Measurements from ENCODE around the gene SNX4.
"Not testable (repeated sequence)": the region's sequence is repeated elsewhere in the genome, so short reads cannot be mapped to it uniquely, and the experiment has no call there.

Gene SNX4

DNA sequence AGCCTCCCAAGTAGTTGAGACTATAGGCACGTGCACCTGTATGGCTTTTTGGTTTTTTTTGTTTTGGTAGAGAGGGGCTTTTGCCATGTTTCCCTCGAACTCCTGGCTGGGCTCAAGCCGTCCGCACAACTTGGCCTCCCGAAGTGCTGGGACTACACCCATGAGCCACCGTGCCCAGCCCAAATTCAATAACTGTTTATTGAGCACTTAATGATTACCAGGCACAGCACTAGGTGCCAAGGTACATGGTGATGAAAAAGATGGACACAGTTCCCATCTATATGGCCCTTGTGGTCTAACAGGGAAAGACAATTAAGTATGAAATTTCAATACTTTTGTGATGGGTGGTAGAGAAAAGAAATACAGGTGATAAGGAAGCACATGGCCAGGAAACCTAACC, 109.1 kb downstream of the SNX4 start:
- H3K27me3 ChIP-seq (ENCODE audit: control insufficient read depth in 1 of 2, insufficient read depth in 1 of 2, low read length in 2 of 2): peaks cover 8 to 17% of the 10 kb centered on the region in 2 experiments

DNA sequence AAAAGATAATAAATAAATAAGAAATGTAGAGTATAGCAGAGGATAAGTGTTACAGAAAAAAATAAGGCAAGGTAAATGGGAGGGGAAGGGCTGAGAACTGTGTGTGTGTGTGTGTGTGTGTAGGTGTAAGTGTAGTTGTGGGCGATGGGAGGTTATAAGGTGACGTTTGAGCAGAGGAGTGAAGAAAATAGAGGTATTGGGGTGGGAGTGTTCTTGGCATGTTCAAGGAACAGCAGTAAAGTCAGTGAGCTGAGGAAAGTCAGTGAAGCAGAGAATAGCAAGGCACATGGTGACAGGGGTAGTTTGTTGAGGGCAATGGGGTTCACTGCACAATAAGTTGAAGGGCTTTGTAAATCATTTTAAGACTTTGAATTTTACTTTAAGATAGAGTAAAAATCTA, 113.9 kb downstream of the SNX4 start:
- 97% methylated on average over 2 of the region's 2 CpGs for WGBS

More for the DNA sequence above, 109.1 kb downstream of the SNX4 start:
- H2AK5ac ChIP-seq (ENCODE audit: low read length, severe bottlenecking): no peak overlapping the region
- H3K14ac ChIP-seq (ENCODE audit: low read length in 2 of 2): no peak overlapping the region
- no peak overlapping the region for H2BK5ac ChIP-seq (ENCODE audit: low read depth, low read length, poor library complexity, severe bottlenecking)
- no peaks in the 10 kb centered on the region for H3K4me1 ChIP-seq (ENCODE audit: control insufficient read depth, insufficient read depth, low read depth, low read length)
- no peak overlapping the region for H3K4me3 ChIP-seq (ENCODE audit: insufficient read depth in 1 of 2, low read depth in 1 of 2, low read length in 2 of 2)
- no peaks in the 10 kb centered on the region for H3K36me3 ChIP-seq (ENCODE audit: control insufficient read depth in 1 of 2, insufficient read depth in 2 of 2, low read depth in 1 of 2, low read length in 2 of 2)
- H4K8ac ChIP-seq (ENCODE audit: low read length): no peak overlapping the region
- H3K4me2 ChIP-seq (ENCODE audit: low read length, poor library complexity, severe bottlenecking): no peak overlapping the region
- no peak overlapping the region for H2BK12ac ChIP-seq (ENCODE audit: low read length in 2 of 2)
- no peak for DNase-seq
- no peak overlapping the region for H3K18ac ChIP-seq (ENCODE audit: low read depth in 1 of 2, low read length in 2 of 2)
- no peak overlapping the region for H2AFZ ChIP-seq (ENCODE audit: low read depth, low read length)
- no peak overlapping the region for H2BK120ac ChIP-seq (ENCODE audit: low read depth, low read length)
- H4K91ac ChIP-seq (ENCODE audit: low read length): no peak overlapping the region
- no peak overlapping the region for H3K23ac ChIP-seq (ENCODE audit: low read length in 2 of 2)
- no peak overlapping the region for H3K27ac ChIP-seq (ENCODE audit: low read length, poor library complexity, severe bottlenecking)
- H3K79me1 ChIP-seq (replicated peaks; ENCODE audit: low read length, poor library complexity, severe bottlenecking): no peaks in the 10 kb centered on the region
- WGBS: 91% methylated on average over 6 of the region's 6 CpGs
- no peaks in the 10 kb centered on the region for H3K9me3 ChIP-seq (ENCODE audit: control insufficient read depth, low read length)
- H3K9ac ChIP-seq (ENCODE audit: low read length): no peak overlapping the region
- H3K4ac ChIP-seq (ENCODE audit: low read depth in 1 of 2, low read length in 2 of 2): no peak overlapping the region
- H2BK15ac ChIP-seq (ENCODE audit: low read depth, poor library complexity, severe bottlenecking): no peak overlapping the region

DNA sequence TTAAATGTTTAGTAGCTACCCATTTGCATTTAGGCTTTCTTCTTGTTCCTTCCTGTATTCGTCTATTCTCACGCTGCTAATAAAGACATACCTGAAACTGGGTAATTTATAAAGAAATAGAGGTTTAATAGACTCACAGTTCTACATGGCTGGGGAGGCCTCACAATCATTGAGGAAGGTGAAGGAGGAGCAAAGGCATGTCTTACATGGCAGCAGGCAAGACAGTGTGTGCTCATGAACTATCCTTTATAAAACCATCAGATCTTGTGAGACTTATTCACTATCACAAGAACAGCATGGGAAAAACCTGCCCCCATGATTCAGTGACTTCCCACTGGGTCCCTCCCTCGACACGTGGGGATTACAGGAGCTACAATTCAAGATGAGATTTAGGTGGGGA, 114.5 kb downstream of the SNX4 start:
- H3K23ac ChIP-seq (ENCODE audit: low read length in 2 of 2); H4K8ac ChIP-seq (ENCODE audit: low read length); H3K9ac ChIP-seq (ENCODE audit: low read length); H3K4me3 ChIP-seq (ENCODE audit: insufficient read depth in 1 of 2, low read depth in 1 of 2, low read length in 2 of 2); H2AK5ac ChIP-seq (ENCODE audit: low read length, severe bottlenecking); H3K18ac ChIP-seq (ENCODE audit: low read depth in 1 of 2, low read length in 2 of 2); H3K4ac ChIP-seq (ENCODE audit: low read depth in 1 of 2, low read length in 2 of 2); H2BK12ac ChIP-seq (ENCODE audit: low read length in 2 of 2); H2BK120ac ChIP-seq (ENCODE audit: low read depth, low read length); H3K36me3 ChIP-seq (ENCODE audit: control insufficient read depth in 1 of 2, insufficient read depth in 2 of 2, low read depth in 1 of 2, low read length in 2 of 2); H3K9me3 ChIP-seq (ENCODE audit: control insufficient read depth, low read length); DNase-seq; H2BK15ac ChIP-seq (ENCODE audit: low read depth, poor library complexity, severe bottlenecking); H3K27ac ChIP-seq (ENCODE audit: low read length, poor library complexity, severe bottlenecking); H2AFZ ChIP-seq (ENCODE audit: low read depth, low read length); H3K14ac ChIP-seq (ENCODE audit: low read length in 2 of 2); H3K79me1 ChIP-seq (replicated peaks; ENCODE audit: low read length, poor library complexity, severe bottlenecking); H3K4me1 ChIP-seq (ENCODE audit: control insufficient read depth, insufficient read depth, low read depth, low read length); H4K91ac ChIP-seq (ENCODE audit: low read length); H2BK5ac ChIP-seq (ENCODE audit: low read depth, low read length, poor library complexity, severe bottlenecking); H3K4me2 ChIP-seq (ENCODE audit: low read length, poor library complexity, severe bottlenecking): not testable (repeated sequence)
- H3K27me3 ChIP-seq (ENCODE audit: control insufficient read depth in 1 of 2, insufficient read depth in 1 of 2, low read length in 2 of 2): peaks cover 4 to 12% of the 10 kb centered on the region in 2 experiments
- 100% methylated on average over 2 of the region's 4 CpGs for WGBS

More for the DNA sequence above, 113.9 kb downstream of the SNX4 start:
- no peak overlapping the region for H3K18ac ChIP-seq (ENCODE audit: low read depth in 1 of 2, low read length in 2 of 2)
- peaks cover 2% of the 10 kb centered on the region for H3K4me1 ChIP-seq (ENCODE audit: control insufficient read depth, insufficient read depth, low read depth, low read length)
- peaks cover 4 to 12% of the 10 kb centered on the region in 2 experiments for H3K27me3 ChIP-seq (ENCODE audit: control insufficient read depth in 1 of 2, insufficient read depth in 1 of 2, low read length in 2 of 2)
- H3K79me1 ChIP-seq (replicated peaks; ENCODE audit: low read length, poor library complexity, severe bottlenecking): no peaks in the 10 kb centered on the region
- H3K4ac ChIP-seq (ENCODE audit: low read depth in 1 of 2, low read length in 2 of 2): no peak overlapping the region
- no peak for DNase-seq
- H3K36me3 ChIP-seq (ENCODE audit: control insufficient read depth in 1 of 2, insufficient read depth in 2 of 2, low read depth in 1 of 2, low read length in 2 of 2): no peaks in the 10 kb centered on the region
- no peak overlapping the region for H2AFZ ChIP-seq (ENCODE audit: low read depth, low read length)
- no peak overlapping the region for H3K14ac ChIP-seq (ENCODE audit: low read length in 2 of 2)
- no peak overlapping the region for H3K27ac ChIP-seq (ENCODE audit: low read length, poor library complexity, severe bottlenecking)
- no peaks in the 10 kb centered on the region for H3K9me3 ChIP-seq (ENCODE audit: control insufficient read depth, low read length)
- H2BK5ac ChIP-seq (ENCODE audit: low read depth, low read length, poor library complexity, severe bottlenecking): no peak overlapping the region
- no peak overlapping the region for H2BK120ac ChIP-seq (ENCODE audit: low read depth, low read length)
- no peak overlapping the region for H2AK5ac ChIP-seq (ENCODE audit: low read length, severe bottlenecking)
- no peak overlapping the region for H3K9ac ChIP-seq (ENCODE audit: low read length)
- no peak overlapping the region for H2BK12ac ChIP-seq (ENCODE audit: low read length in 2 of 2)
- no peak overlapping the region for H3K4me2 ChIP-seq (ENCODE audit: low read length, poor library complexity, severe bottlenecking)
- H2BK15ac ChIP-seq (ENCODE audit: low read depth, poor library complexity, severe bottlenecking): no peak overlapping the region
- H3K4me3 ChIP-seq (ENCODE audit: insufficient read depth in 1 of 2, low read depth in 1 of 2, low read length in 2 of 2): no peak overlapping the region
- H4K8ac ChIP-seq (ENCODE audit: low read length): no peak overlapping the region
- no peak overlapping the region for H4K91ac ChIP-seq (ENCODE audit: low read length)
- no peak overlapping the region for H3K23ac ChIP-seq (ENCODE audit: low read length in 2 of 2)

DNA sequence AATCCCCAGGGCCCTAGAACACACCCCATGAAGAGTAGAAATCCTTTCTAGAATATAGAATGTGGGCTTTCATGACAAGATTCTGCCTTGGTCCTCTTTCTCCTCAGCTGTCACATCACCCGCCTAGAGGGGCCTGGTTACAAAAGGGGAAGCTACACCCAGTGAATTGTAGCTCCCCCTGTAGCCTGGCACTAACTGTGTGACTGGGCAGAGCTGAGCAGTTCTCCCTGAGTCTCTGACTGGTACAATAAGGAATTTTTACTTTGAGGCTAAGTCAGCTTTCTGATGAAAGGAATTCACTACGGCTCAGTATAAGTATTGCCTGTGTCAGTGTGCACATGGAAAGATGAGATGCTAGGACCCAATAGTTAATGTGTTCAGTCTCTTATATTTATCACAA, 116.2 kb downstream of the SNX4 start:
- Histone ChIP-seq H2BK15ac (ENCODE audit: low read depth, poor library complexity, severe bottlenecking) (no peak overlapping the region), H3K23ac (ENCODE audit: low read length in 2 of 2) (no peak overlapping the region), H4K8ac (ENCODE audit: low read length) (no peak overlapping the region), H3K9ac (ENCODE audit: low read length) (no peak overlapping the region), H3K9me3 (ENCODE audit: control insufficient read depth, low read length) (no peaks in the 10 kb centered on the region), H4K91ac (ENCODE audit: low read length) (no peak overlapping the region), H3K18ac (ENCODE audit: low read depth in 1 of 2, low read length in 2 of 2) (no peak overlapping the region), H3K14ac (ENCODE audit: low read length in 2 of 2) (no peak overlapping the region), H3K4ac (ENCODE audit: low read depth in 1 of 2, low read length in 2 of 2) (no peak overlapping the region), H3K79me1 (replicated peaks; ENCODE audit: low read length, poor library complexity, severe bottlenecking) (no peaks in the 10 kb centered on the region), H2AK5ac (ENCODE audit: low read length, severe bottlenecking) (no peak overlapping the region), H3K36me3 (ENCODE audit: control insufficient read depth in 1 of 2, insufficient read depth in 2 of 2, low read depth in 1 of 2, low read length in 2 of 2) (no peaks in the 10 kb centered on the region), H2BK120ac (ENCODE audit: low read depth, low read length) (no peak overlapping the region), H2BK12ac (ENCODE audit: low read length in 2 of 2) (no peak overlapping the region), H3K4me2 (ENCODE audit: low read length, poor library complexity, severe bottlenecking) (no peak overlapping the region), H2BK5ac (ENCODE audit: low read depth, low read length, poor library complexity, severe bottlenecking) (no peak overlapping the region), H3K27me3 (ENCODE audit: control insufficient read depth in 1 of 2, insufficient read depth in 1 of 2, low read length in 2 of 2) (peaks cover 0 to 2% of the 10 kb centered on the region in 2 experiments), H3K27ac (ENCODE audit: low read length, poor library complexity, severe bottlenecking) (no peak overlapping the region), H3K4me3 (ENCODE audit: insufficient read depth in 1 of 2, low read depth in 1 of 2, low read length in 2 of 2) (no peak overlapping the region), H2AFZ (ENCODE audit: low read depth, low read length) (no peak overlapping the region), H3K4me1 (ENCODE audit: control insufficient read depth, insufficient read depth, low read depth, low read length) (peaks cover 4% of the 10 kb centered on the region)
- no peak for DNase-seq
- WGBS: 97% methylated on average over 2 of the region's 2 CpGs

All from mesenchymal stem cell (in vitro differentiated cells and primary cell).